GM12878 (cell line): ENCODE measurements around the gene CLDN25. TPM values are rescaled to one million over a fixed set of nuclear protein-coding genes. Genes with fewer than 3 reads are reported as not detected.

Experiments used
- ATAC-seq: fragments of 200-7000 bp; cut with Tn5 transposase; 3 replicates; pipeline ENCODE4 v1.9.1; 2020; ENCODE audit warnings: mild to moderate bottlenecking, moderate library complexity
- BruUV-seq: library from RNA; stranded (reverse); fragments of 400-500 nt; replicated peaks from 2 replicates; lab custom pipeline; 2021; lab: Mats Ljungman, UMichigan
- CTCF ChIA-PET: fragments of 300-600 bp; sonication (Branson Sonifier 250); formaldehyde crosslinking; extraction: SDS; loops from one replicate; lab custom pipeline; 2021; ENCODE audit warnings: inconsistent platforms; lab: Yijun Ruan, JAX
- POLR2A ChIA-PET: fragments of 350-600 bp; formaldehyde crosslinking; extraction: SDS; loops from one replicate; lab custom pipeline; 2021; ENCODE audit warnings: inconsistent platforms; lab: Charles Lee
- RAD21 ChIA-PET: fragments of 300-600 bp; sonication (Branson Sonifier 250); formaldehyde crosslinking; loops from one replicate; lab custom pipeline; 2023; ENCODE audit warnings: antibody characterized with exemption; ENCODE audit not compliant: unreplicated experiment; lab: Charles Lee
- SMC1A ChIA-PET: fragments of 300-600 bp; sonication (Branson Sonifier 250); formaldehyde crosslinking; loops from one replicate; lab custom pipeline; 2023; ENCODE audit not compliant: unreplicated experiment, uncharacterized antibody; lab: Charles Lee
- DNase-seq: peaks from one replicate; pipeline ENCODE4 v3.0.0-alpha.2; 2011; ENCODE audit warnings: low read depth, low spot score
- FAIRE-seq: peaks from 3 replicates; lab custom pipeline; 2011; peaks lifted over from hg19 to GRCh38; lab: Jason Lieb, UNC
- H2AFZ ChIP-seq: 2 replicates; pipeline ENCODE4 v1.6.0; 2011; ENCODE audit warnings: low read depth, low read length, control low read depth; ENCODE audit not compliant: control insufficient read depth
- H3K27ac ChIP-seq: 2 replicates; pipeline ENCODE4 v1.5.1; 2011; ENCODE audit warnings: control low read depth; ENCODE audit not compliant: control insufficient read depth, insufficient read depth
- H3K27me3 ChIP-seq, 2 experiments: replicated peaks in 1 of 2; 2 replicates each; pipeline versions ENCODE4 v1.6.0 to v1.6.1; 2011; ENCODE audit warnings: low read length in 1 of 2; ENCODE audit not compliant: control insufficient read depth in 2 of 2, insufficient read depth in 2 of 2
- H3K36me3 ChIP-seq, 2 experiments: 2 replicates each; pipeline ENCODE4 v1.5.1; 2011; ENCODE audit warnings: low read length in 1 of 2; ENCODE audit not compliant: control insufficient read depth in 2 of 2, insufficient read depth in 2 of 2
- H3K4me1 ChIP-seq: 2 replicates; pipeline ENCODE4 v1.6.1; 2011; ENCODE audit warnings: mild to moderate bottlenecking, low read length, moderate library complexity, mixed read lengths; ENCODE audit not compliant: control insufficient read depth, insufficient read depth
- H3K4me2 ChIP-seq: 2 replicates; pipeline ENCODE4 v1.6.0; 2011; ENCODE audit warnings: control low read depth; ENCODE audit not compliant: control insufficient read depth, insufficient read depth
- H3K4me3 ChIP-seq: fragments of 200-600 bp; sonication (generic); 2 replicates; pipeline ENCODE4 v1.5.1; 2016
- H3K79me2 ChIP-seq: 2 replicates; pipeline ENCODE4 v1.6.0; 2011; ENCODE audit warnings: low read length; ENCODE audit not compliant: control insufficient read depth, insufficient read depth
- H3K9ac ChIP-seq: 2 replicates; pipeline ENCODE4 v1.8.0; 2011; ENCODE audit warnings: low read length, control low read depth, mixed read lengths; ENCODE audit not compliant: control insufficient read depth, insufficient read depth
- H3K9me3 ChIP-seq: replicated peaks from 3 replicates; pipeline ENCODE4 v1.5.1; 2011; ENCODE audit warnings: mild to moderate bottlenecking, low read length; ENCODE audit not compliant: control insufficient read depth, insufficient read depth
- H4K20me1 ChIP-seq: 2 replicates; pipeline ENCODE4 v1.6.0; 2011; ENCODE audit not compliant: control insufficient read depth, insufficient read depth
- CBX5 ChIP-seq: sonication (generic); IDR thresholded peaks from 2 replicates; pipeline ENCODE4 v1.6.1; 2016; ENCODE audit warnings: low read depth, moderate library complexity, mild to moderate bottlenecking, inconsistent platforms
- EED ChIP-seq: sonication (generic); IDR thresholded peaks from 2 replicates; pipeline ENCODE4 v1.6.1; 2016; ENCODE audit warnings: antibody characterized with exemption, low read depth
- ESRRA ChIP-seq: IDR thresholded peaks from 2 replicates; pipeline ENCODE4 v1.6.1; 2012; ENCODE audit warnings: mild to moderate bottlenecking, low read length, improper control_type of control experiment
- FOXM1 ChIP-seq: IDR thresholded peaks from 2 replicates; pipeline ENCODE4 v1.6.1; 2012; ENCODE audit warnings: low read depth, mild to moderate bottlenecking, inconsistent platforms, low read length, moderate library complexity
- GATAD2B ChIP-seq: fragments of 450-650 bp; conservative IDR thresholded peaks from 2 replicates; pipeline ENCODE4 v1.6.1; 2017; ENCODE audit warnings: low read depth, mild to moderate bottlenecking, moderate library complexity
- IKZF2 ChIP-seq, 2 experiments: fragments of 450-650 bp; IDR thresholded peaks; 2 replicates each; pipeline ENCODE4 v1.6.1; 2017; ENCODE audit warnings: mild to moderate bottlenecking in 2 of 2, moderate library complexity in 2 of 2
- MYB ChIP-seq: fragments of 150-350 bp; IDR thresholded peaks from 2 replicates; pipeline ENCODE4 v1.6.1; 2014; ENCODE audit warnings: mild to moderate bottlenecking, low read depth, low read length, borderline replicate concordance
- NR2C1 ChIP-seq: fragments of 450-650 bp; IDR thresholded peaks from 2 replicates; pipeline ENCODE4 v1.6.1; 2017; ENCODE audit warnings: antibody characterized with exemption, mild to moderate bottlenecking, moderate library complexity
- NR2C2 ChIP-seq: IDR thresholded peaks from 2 replicates; pipeline ENCODE4 v1.6.1; 2011; ENCODE audit warnings: borderline replicate concordance, low read depth; ENCODE audit not compliant: control insufficient read depth, insufficient read length
- PAX8 ChIP-seq: fragments of 450-650 bp; IDR thresholded peaks from 2 replicates; pipeline ENCODE4 v1.6.1; 2017; ENCODE audit warnings: mild to moderate bottlenecking, moderate library complexity
- RFX5 ChIP-seq: IDR thresholded peaks from 2 replicates; pipeline ENCODE4 v1.6.1; 2011; ENCODE audit warnings: low read depth, low read length, improper control_type of control experiment
- SMARCA5 ChIP-seq: fragments of 450-650 bp; IDR thresholded peaks from 2 replicates; pipeline ENCODE4 v1.6.1; 2017; ENCODE audit warnings: mild to moderate bottlenecking
- WGBS: methylation state at CpG from one replicate; pipeline ENCODE4 v1.1.6; 2016; ENCODE audit warnings: low lambda C conversion rate; ENCODE audit not compliant: insufficient replicate concordance, insufficient coverage; ENCODE audit errors: missing lambda C conversion rate; 5-methylcytosine and 5-hydroxymethylcytosine counted together
- in situ Hi-C: fragments of 300-500 bp; cut with MboI; formaldehyde crosslinking; loops from 9 replicates; pipeline ENCODE4 v1.14.3; 2018; ENCODE audit warnings: mixed read lengths
- intact Hi-C: fragments of 100-400 bp; cut with micrococcal nuclease; formaldehyde crosslinking; loops from one replicate; pipeline ENCODE4 v1.14.2; 2022; ENCODE audit not compliant: unreplicated experiment
- polyA plus RNA-seq, 11 experiments: library from polyadenylated mRNA; depleted of rRNA in 4 of 11; unstranded in 6 of 11; stranded (reverse) in 5 of 11; fragments of >200 nt; fragmentation: Nextera tagmentation in 4 of 11; fragmentation: Illumina TruSeq in 1 of 11; extraction: Ambion mirVana in 4 of 11; extraction: Trizol in 1 of 11; gene quantifications; 1 replicate in 1 of 11; 2 replicates in 10 of 11; pipeline versions ENCODE4 v1.2.1 to v1.2.3, GENCODE V29; 2011 to 2016; ENCODE audit warnings: inconsistent platforms in 2 of 11, missing spikeins in 2 of 11, low read depth in 1 of 11
- total RNA-seq, 4 experiments: library from RNA; depleted of rRNA in 3 of 4; stranded (reverse); fragments of >200 nt in 3 of 4; fragmentation: Illumina TruSeq in 1 of 4; extraction: Trizol in 1 of 4; gene quantifications; 2 replicates each; pipeline versions ENCODE4 v1.2.1 to v1.2.3, GENCODE V29; 2013 to 2021
- TF ChIP-seq, protein P1 (sequence below), 3 experiments: IDR thresholded peaks in 2 of 3; conservative IDR thresholded peaks in 1 of 3; 2 replicates each; pipeline ENCODE4 v1.5.1; 2011; ENCODE audit warnings: low read depth in 3 of 3, low read length in 3 of 3, mild to moderate bottlenecking in 3 of 3, control low read depth in 2 of 3, moderate library complexity in 2 of 3, inconsistent platforms in 1 of 3, mixed read lengths in 1 of 3; ENCODE audit not compliant: control insufficient read depth in 2 of 3, insufficient read depth in 1 of 3; ENCODE audit errors: extremely low read depth in 1 of 3
- TF ChIP-seq, protein P2 (sequence below): IDR thresholded peaks from 2 replicates; pipeline ENCODE4 v1.6.1; 2011; ENCODE audit warnings: borderline replicate concordance, low read depth, mild to moderate bottlenecking, moderate library complexity, mixed read lengths, low read length; ENCODE audit not compliant: insufficient read depth; ENCODE audit errors: extremely low read length
- TF ChIP-seq, protein P3 (sequence below): fragments of 450-650 bp; IDR thresholded peaks from 2 replicates; pipeline ENCODE4 v1.6.1; 2014; ENCODE audit warnings: mild to moderate bottlenecking
- TF ChIP-seq, protein P4 (sequence below): fragments of 450-650 bp; IDR thresholded peaks from 2 replicates; pipeline ENCODE4 v1.6.1; 2017; ENCODE audit warnings: mild to moderate bottlenecking, moderate library complexity

The CLDN25 gene
- total and polyA plus RNA-seq, 10 of the 15 experiments (the other 5 are each of a cell fraction or from before 2014, with no cell fraction given): not detected

DNA sequence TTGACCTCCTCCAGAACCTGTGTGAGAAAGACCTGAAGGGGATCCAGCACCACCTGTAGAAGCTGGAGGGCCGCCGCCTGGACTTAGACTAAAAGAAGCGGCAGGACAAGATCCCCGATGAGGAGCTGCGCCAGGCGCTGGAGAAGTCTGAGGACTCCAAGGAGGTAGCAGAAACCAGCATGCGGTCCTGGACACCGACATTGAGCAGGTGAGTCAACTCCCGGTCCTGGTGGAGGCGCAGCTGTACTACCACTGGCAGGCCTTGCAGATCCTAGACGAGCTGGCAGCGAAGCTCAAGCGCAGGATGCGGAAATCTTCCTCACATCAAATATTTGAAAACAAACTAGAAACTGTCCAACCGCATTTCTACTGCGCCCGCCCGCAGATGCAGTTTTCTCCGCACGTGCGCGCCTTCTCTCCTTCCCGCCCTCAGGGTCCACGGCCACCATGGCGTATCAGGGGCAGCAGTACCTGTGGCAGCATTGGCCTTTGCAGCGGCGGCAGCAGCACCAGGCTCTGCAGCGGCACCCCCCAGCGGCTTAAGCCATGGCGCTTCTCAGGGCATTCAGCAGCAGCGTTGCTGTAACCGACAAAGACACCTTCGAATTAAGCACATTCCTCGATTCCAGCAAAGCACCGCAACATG lies 10.2 kb downstream of the CLDN25 start:
- 81% methylated on average over 28 of the region's 35 CpGs for WGBS
- no peaks in the 10 kb centered on the region for H3K4me1 ChIP-seq
- intact Hi-C loops (no loop called here), in situ Hi-C loops (no loop called here)
- H3K79me2 ChIP-seq: no peaks in the 10 kb centered on the region
- H3K27ac ChIP-seq: no peak overlapping the region
- H3K36me3 ChIP-seq: no peaks in the 10 kb centered on the region
- no peak overlapping the region for H3K4me2 ChIP-seq
- ChIA-PET POLR2A (no interaction called here), RAD21 (no interaction called here), SMC1A (no interaction called here), CTCF (no interaction called here)
- H2AFZ ChIP-seq: no peak overlapping the region
- no peak overlapping the region for H3K9ac ChIP-seq
- DNase-seq (no peak), FAIRE-seq (no peak), ATAC-seq (no peak)
- BruUV-seq: no TSS peak
- no peaks in the 10 kb centered on the region for H4K20me1 ChIP-seq
- H3K9me3 ChIP-seq: no peaks in the 10 kb centered on the region
- H3K4me3 ChIP-seq: no peak overlapping the region
- peaks cover 0 to 3% of the 10 kb centered on the region in 2 experiments; a peak in 1 of 4 replicates for H3K27me3 ChIP-seq
- TF ChIP-seq RFX5 (no peak), EED (no peak), NR2C2 (no peak), ESRRA (no peak), PAX8 (no peak), CBX5 (no peak), NR2C1 (no peak), FOXM1 (no peak), GATAD2B (no peak), SMARCA5 (no peak), MYB (no peak), IKZF2 (IDR thresholded peaks at IDR 0.05) (no peak)
- TF ChIP-seq, protein P1, sequence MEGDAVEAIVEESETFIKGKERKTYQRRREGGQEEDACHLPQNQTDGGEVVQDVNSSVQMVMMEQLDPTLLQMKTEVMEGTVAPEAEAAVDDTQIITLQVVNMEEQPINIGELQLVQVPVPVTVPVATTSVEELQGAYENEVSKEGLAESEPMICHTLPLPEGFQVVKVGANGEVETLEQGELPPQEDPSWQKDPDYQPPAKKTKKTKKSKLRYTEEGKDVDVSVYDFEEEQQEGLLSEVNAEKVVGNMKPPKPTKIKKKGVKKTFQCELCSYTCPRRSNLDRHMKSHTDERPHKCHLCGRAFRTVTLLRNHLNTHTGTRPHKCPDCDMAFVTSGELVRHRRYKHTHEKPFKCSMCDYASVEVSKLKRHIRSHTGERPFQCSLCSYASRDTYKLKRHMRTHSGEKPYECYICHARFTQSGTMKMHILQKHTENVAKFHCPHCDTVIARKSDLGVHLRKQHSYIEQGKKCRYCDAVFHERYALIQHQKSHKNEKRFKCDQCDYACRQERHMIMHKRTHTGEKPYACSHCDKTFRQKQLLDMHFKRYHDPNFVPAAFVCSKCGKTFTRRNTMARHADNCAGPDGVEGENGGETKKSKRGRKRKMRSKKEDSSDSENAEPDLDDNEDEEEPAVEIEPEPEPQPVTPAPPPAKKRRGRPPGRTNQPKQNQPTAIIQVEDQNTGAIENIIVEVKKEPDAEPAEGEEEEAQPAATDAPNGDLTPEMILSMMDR (IDR thresholded peaks at IDR 0.05 in 2 of 3, conservative IDR thresholded peaks at IDR 0.05 in 1 of 3; ENCODE audit: control insufficient read depth in 2 of 3, extremely low read depth in 1 of 3, insufficient read depth in 1 of 3, low read depth in 3 of 3, low read length in 3 of 3): no peak
- TF ChIP-seq, protein P2, sequence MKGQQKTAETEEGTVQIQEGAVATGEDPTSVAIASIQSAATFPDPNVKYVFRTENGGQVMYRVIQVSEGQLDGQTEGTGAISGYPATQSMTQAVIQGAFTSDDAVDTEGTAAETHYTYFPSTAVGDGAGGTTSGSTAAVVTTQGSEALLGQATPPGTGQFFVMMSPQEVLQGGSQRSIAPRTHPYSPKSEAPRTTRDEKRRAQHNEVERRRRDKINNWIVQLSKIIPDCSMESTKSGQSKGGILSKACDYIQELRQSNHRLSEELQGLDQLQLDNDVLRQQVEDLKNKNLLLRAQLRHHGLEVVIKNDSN: no peak
- TF ChIP-seq, protein P3, sequence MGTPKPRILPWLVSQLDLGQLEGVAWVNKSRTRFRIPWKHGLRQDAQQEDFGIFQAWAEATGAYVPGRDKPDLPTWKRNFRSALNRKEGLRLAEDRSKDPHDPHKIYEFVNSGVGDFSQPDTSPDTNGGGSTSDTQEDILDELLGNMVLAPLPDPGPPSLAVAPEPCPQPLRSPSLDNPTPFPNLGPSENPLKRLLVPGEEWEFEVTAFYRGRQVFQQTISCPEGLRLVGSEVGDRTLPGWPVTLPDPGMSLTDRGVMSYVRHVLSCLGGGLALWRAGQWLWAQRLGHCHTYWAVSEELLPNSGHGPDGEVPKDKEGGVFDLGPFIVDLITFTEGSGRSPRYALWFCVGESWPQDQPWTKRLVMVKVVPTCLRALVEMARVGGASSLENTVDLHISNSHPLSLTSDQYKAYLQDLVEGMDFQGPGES: no peak
- TF ChIP-seq, protein P4, sequence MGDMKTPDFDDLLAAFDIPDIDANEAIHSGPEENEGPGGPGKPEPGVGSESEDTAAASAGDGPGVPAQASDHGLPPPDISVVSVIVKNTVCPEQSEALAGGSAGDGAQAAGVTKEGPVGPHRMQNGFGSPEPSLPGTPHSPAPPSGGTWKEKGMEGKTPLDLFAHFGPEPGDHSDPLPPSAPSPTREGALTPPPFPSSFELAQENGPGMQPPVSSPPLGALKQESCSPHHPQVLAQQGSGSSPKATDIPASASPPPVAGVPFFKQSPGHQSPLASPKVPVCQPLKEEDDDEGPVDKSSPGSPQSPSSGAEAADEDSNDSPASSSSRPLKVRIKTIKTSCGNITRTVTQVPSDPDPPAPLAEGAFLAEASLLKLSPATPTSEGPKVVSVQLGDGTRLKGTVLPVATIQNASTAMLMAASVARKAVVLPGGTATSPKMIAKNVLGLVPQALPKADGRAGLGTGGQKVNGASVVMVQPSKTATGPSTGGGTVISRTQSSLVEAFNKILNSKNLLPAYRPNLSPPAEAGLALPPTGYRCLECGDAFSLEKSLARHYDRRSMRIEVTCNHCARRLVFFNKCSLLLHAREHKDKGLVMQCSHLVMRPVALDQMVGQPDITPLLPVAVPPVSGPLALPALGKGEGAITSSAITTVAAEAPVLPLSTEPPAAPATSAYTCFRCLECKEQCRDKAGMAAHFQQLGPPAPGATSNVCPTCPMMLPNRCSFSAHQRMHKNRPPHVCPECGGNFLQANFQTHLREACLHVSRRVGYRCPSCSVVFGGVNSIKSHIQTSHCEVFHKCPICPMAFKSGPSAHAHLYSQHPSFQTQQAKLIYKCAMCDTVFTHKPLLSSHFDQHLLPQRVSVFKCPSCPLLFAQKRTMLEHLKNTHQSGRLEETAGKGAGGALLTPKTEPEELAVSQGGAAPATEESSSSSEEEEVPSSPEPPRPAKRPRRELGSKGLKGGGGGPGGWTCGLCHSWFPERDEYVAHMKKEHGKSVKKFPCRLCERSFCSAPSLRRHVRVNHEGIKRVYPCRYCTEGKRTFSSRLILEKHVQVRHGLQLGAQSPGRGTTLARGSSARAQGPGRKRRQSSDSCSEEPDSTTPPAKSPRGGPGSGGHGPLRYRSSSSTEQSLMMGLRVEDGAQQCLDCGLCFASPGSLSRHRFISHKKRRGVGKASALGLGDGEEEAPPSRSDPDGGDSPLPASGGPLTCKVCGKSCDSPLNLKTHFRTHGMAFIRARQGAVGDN: no peak
